AG08396 (cell line): Measurements from ENCODE around the gene ANKS1B.
A peak's percentile ranks its signal among the peaks of the same experiment; 100 is the strongest.
"Not testable (repeated sequence)": the region's sequence is repeated elsewhere in the genome, so short reads cannot be mapped to it uniquely, and the experiment has no call there.

Experiments
- DNase-seq: peaks from one replicate; pipeline ENCODE4 v3.0.0; 2012; ENCODE audit warnings: low spot score, mixed read lengths

Gene ANKS1B

DNA sequence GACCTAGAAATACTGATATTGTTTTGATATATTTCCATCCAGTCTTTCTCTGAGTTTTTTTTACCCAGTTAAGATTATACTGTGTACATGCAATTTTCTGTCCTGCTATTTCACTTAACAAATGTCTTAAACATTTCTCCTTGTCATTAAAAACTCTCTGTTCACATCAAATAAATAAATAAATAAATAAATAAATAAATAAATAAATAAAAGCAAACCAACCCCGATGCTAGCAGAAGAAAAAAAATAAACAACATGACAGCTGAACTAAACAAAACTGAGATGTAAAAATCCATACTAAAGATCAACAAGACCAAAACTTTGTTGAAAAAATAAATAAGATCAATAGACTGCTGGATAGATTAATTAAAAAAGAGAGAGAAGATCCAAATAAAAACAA, 407.6 kb downstream of the ANKS1B start:
- not testable (repeated sequence) for DNase-seq

DNA sequence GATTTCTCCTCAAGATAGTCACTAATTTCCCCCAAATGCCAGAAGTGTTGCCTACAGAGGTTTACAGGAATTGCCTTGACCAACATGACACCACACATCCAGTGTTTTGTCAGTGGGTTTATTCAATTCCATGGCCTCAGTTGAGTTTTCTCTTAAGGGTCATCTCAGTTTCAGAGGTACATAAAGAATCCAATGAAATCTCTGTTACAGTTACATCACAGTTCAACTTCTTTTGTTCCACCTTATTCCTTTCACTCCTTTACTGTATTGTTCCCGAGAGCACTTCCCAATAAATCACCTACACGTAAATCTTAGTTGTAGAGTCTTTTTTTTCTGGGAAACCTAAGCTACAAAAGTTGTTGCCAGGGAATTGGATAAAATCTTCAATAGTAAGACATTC, 410.8 kb downstream of the ANKS1B start:
- no peak for DNase-seq

DNA sequence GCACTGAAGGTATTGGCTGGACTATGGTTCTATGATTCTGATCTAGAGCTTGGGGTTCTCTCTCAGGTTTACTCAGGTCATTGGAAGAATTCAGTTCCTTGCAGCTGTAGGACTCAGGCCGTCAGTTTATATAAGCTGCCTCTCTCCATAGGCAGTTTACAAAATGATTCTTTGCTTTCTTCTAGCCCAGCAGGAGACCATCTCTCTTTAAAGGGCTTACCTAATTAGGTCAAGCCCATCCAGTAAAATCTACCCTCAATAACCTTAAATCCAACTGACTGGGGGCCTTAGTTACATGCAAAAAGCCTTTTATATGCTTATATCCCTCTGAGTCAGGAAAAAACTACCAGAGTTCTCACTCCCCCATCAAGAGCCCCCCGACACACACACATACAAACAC, 417.7 kb downstream of the ANKS1B start:
- no peak for DNase-seq

DNA sequence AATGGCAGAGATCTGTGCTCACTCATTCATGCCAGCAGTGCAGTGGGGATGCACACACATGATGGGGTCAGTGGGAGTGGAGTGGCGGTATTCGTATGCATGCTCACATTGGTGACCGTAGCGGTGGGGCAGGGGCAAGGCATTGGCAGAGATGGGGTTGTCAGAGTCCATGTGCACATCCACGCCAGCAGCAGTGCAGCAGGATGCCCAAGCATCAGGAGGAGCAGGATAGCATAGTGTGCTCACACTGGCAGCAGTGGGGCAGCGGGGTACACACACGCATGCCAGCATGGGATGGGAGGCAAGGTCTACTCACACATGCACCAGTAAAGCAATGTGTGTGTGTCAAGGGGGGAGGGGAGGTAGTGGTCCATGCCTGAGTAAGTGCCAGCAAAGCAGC, 426.6 kb downstream of the ANKS1B start:
- DNase-seq, result no peak

DNA sequence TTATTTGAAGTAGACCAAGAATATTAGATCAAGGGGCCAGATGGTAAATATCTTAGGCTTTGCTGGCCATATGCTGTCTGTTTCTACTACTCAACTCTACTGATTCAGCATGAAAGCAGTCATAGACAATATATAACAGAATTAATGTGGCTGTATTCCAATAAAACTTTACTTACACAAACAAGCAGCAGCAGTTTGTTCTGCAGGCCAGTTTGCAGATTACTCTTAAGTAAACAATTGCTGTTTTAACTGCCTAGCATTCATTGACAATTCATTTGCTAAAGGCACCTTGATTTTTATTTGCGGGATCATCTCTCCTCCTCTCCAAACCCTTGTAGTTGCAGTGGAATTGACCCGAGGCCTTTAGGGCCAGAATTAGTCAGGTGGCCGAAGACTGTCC, 431.3 kb downstream of the ANKS1B start:
- no peak for DNase-seq

DNA sequence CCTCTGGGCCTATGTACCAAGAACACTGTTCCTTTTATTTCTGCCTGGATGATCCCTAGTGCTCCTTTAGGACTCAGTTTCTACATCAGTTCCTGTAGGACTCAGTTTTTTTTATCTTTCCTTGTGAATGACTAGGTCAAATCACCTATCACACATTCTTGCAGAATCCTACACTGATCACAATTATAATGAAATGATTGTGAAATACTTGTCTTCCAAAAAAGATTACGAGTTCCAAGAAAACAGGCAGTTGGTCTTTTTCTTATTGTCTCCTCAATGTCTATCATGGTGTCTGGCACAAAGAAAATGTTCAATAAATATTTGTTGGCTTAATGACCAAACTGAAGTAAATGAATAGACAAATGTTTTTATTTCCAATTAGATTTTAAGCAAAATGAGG, 432.7 kb downstream of the ANKS1B start:
- DNase-seq, result no peak

DNA sequence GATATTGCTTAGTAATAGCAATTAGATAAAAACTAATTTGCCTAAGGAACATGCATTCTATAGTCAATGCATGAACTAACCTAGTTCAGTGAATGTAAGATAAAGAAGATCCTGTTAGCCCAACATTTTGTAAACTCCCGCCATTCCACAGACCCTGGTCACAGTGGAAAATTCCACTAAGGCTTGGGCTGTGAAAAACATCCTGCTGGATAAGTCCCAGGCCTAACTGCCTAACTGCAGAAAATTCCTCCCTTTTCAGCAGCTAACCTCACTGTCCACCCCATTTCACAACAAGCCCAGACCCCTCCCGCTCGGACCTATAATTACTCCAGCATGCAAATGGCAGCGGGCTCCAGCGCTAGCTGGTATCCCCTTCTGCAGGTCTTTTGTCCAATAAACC, 435.1 kb downstream of the ANKS1B start:
- DNase-seq, result no peak

DNA sequence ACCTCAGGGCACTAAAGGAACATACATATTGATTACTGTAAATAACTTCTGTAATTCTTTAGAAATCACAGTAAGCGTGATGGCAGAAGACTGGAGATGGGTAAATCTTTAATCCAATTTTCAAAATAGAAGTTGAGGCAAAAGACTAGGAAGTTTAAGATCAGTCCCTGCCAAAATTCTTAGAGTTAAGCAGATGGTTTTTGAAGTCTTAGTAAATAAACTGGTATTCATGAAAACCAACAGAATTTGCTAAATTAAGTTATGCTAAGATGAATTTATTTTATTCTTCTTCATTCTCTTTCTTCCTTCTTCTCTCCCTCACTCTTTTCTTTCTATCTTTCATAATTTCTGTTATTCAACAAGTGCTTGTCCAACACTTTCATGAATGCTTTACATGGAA, 435.5 kb downstream of the ANKS1B start:
- DNase-seq, result no peak

DNA sequence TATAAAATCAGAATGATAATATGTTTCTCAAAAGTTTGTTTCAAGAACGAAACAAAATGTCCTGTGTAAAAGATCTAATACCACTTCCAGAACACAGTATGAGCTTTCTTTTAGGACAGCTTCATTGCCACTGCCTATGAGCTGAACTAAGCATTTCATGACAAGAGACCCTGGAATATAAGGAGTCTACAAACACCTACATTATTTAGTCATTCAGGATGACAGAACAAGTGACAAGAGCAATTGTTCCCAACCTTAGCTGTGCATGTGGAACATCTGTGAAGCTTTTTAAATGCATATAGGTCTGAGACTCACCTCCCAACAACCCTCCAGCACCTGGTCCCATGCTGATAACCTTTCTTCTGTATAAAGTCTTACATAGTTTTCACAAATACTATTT, 440.3 kb downstream of the ANKS1B start:
- DNase-seq, result no peak

DNA sequence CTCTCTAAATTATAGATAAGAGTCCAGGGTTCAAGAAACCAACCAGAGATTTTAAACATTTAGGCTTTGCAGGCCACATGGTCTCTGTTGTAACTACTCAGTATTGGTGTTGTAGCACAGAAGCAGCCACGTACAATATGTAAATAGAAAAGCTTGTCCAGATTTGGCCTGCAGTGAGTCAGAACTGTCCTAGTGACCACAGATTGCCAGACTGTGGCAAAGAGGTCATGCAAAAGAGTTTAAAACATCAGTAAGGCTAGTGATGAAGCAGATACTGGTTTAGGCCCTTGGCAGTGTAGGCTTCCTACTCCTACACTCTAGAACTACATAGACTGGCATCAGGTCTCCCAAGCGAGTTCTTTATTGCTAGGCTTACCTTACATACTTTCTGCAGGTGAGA, 454.8 kb downstream of the ANKS1B start:
- no peak for DNase-seq

DNA sequence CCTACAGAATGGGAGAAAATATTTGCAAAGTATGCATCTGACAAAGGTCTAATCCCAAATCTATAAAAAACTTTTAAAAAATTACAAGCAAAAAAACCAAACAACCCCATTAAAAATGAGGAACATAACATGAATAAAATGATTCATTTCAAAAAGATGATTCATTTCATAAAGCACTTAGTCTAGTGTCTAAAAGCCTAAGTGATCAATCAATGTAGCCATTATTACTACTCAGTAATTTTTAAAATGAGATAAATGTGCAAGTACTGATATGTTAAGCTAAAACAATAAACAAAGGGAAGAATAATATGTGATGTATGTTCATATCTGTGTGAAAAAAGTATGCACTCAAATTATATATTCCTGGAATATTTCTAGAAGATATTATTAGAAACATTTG, 456.3 kb downstream of the ANKS1B start:
- no peak for DNase-seq

DNA sequence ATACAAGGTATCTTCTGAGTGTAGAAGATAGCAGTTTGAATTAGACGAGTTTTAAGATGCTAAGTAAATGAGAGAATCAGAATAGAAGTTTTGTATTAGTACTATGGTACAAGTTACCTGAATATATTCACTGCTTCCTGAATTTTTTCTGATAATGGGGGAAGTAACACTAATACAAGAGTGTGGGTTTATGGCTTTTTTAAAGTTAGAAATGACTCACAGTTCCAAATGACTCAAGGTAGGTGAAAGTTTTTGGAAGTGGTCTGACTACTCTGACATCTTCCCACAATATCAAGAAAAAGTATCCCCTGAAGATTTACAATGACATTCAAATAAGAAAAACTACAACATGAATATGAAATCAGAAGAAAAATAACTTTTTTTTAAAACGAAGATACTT, 460.9 kb downstream of the ANKS1B start:
- DNase-seq, result no peak

DNA sequence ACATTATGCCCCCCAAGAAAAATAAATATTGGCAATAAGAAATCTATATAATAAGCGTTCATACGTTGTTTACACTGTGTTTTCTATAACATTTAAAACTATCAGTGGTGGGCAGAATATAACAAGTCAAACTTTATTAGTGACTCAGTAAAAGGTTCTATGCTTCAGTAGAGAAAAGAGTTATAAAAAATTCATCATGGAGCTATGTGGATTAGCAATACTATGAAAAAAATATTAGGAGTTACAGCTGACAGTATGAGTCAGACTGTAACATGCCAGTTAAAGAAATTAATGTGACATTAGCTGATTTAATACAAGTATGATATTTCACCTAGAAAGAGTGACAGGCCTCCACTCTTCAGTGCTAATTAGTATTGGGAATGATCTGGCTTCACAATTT, 462.3 kb downstream of the ANKS1B start:
- no peak for DNase-seq

DNA sequence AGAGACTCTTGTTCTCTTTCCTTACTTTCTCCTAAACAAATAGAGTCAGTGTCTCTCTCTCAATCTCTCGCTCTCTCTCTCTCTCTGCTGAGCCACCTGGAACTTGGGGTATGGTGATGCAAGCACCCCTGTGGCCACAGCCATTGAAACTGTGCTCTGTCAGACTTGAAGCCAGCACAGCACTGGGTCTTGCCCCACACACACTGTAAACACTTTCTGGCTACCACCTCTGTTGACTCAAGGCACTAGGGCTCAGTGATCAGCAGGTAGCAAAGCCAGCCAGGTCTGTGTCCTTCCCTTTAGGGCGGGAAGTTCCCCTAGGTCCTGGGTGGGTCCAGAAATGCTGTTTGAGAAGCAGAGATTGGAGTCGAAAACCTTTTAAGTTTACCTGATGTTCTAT, 463.1 kb downstream of the ANKS1B start:
- no peak for DNase-seq

DNA sequence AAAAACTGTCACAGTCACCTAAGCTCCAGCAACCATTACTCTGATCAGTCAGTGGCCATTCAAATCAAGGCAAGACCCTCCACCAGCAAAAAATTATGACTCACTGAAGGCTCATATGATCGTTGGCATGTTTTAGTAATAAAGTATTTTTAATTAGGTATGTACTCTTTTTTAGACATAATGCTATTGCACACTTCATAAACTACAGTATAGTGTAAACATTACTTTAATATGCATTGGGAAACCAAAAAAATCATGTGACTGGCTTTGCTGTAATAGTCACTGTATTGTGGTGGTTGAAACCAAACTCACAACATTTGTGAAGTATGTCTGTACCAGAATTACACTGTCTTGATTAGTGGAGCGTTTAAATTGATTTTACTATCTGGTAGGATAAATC, 471.7 kb downstream of the ANKS1B start:
- no peak for DNase-seq

DNA sequence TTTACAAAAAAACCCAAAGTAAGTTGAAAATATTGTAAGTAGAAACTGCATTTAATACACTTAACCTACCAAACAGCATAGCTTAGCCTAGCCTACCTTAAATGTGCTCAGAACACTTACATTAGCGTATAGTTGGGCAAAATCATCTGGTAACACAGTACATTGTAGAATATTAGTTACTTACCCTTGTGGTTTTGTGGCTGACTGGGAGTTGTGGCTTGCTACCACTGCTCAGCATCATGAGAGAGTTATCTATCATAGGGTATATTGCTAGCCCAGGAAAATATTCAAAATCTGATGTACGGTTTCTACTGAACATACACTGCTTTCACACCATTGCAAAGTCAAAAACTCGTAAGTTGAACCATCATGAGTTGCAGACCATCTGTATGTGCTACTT, 478.9 kb downstream of the ANKS1B start:
- no peak for DNase-seq

DNA sequence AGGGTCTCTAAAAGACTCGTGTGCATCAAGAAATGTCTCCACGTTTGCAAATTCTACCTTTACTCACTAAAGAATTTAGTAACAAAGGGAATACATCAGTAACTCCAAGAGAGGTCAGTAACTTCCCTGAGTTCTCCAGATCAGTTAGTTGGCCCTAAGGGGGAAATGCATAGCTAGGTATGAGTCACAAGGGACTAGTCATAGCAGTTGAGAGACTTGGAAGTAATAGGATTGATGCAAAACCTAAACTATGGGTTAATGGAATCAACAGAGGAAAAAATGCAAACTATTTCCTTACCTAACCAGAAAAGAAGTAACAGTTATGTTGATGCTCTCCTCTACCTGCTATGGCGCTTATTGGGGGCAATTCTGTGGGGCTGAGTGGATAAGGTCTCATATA, 486.0 kb downstream of the ANKS1B start:
- DNase-seq, result peak; percentile 21

DNA sequence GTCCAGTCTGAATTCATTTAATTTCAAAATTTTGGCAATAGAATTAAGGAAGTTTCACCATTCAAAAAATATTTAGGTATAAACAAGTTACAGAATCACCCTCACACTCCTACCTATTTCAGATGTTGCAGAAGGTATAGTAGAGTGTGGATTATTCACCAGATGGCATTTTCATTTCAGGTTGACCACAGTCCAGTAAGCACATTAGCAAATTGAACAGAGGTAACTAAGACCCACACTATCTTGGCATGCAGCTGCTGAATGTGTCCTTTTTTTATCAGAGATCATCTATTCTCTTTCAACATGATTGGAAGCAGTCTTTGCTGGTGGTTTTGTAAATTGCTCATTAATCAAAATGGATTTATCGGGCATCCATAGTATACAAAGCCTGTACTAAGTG, 488.9 kb downstream of the ANKS1B start:
- no peak for DNase-seq

DNA sequence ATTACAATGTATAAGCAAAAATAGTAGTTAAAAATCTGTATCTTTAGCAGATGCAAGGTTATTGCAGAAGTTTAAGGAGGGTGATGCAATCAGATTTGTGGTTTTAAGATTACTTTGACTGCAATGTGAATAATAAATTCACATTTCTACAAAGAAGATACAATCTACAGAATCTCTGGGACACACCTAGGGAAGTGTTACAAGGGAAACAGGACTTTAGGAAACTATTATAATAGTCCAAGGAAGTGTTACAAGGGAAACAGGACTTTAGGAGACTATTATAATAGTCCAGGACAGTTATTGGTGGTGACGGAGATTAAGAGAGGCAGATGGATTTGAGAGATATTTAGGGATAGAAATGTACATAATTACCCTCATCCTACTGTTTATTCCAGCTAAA, 491.5 kb downstream of the ANKS1B start:
- no peak for DNase-seq

DNA sequence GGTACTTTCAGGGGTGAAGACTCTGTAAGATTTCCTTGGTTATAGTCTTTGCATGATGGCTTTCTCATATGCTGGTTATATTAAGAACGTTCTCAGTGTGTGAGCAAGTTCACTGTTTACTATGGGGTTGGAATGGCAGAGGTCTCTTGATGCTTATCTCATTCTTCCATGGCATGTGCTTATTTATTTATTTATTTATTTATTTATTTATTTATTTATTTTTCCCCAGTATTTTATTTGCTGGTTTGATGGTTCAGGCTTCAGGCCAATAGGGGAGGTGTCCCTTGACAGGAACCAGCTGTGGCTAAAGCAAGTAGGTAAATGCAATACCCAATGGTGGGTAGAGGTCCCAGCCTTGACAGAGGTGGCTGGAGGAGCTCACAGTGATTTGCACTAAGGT, 498.5 kb downstream of the ANKS1B start:
- DNase-seq, result no peak

DNA sequence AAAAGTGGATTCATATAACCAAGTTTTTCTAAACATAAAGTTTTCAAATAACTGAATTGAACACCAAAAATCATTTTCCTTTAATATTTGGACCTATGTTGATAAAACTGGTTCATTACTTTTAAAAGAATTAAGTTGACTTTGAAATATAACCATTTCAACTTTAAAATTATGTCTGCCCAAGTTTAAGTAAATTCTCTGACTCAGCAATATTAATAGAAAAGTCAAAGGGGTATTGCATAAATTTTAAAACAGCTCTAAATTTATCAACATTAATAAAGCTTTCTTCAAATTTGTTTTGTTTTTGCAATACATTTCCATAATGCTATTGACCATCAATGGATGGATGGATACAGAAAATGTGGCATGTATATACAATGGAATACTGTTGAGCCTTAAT, 505.6 kb downstream of the ANKS1B start:
- DNase-seq, result no peak

DNA sequence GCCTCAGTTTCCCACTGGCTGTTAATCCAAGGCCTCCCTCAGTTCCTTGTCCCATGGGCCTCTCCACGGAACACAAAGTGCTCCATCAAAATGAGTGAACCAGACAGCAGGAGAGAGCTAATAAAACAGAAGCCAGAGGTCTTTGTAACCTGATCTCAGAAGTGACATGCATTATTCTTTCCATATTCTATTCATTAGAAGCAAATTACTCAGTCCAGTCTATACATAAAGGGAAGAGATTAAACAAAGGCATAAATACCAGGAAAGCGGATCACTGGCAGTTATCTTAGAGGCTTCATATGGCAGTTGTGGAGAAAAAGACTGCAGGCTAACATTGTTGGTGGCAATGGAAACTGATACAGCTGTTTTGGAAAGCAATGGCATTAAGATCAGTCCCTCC, 507.8 kb downstream of the ANKS1B start:
- no peak for DNase-seq

DNA sequence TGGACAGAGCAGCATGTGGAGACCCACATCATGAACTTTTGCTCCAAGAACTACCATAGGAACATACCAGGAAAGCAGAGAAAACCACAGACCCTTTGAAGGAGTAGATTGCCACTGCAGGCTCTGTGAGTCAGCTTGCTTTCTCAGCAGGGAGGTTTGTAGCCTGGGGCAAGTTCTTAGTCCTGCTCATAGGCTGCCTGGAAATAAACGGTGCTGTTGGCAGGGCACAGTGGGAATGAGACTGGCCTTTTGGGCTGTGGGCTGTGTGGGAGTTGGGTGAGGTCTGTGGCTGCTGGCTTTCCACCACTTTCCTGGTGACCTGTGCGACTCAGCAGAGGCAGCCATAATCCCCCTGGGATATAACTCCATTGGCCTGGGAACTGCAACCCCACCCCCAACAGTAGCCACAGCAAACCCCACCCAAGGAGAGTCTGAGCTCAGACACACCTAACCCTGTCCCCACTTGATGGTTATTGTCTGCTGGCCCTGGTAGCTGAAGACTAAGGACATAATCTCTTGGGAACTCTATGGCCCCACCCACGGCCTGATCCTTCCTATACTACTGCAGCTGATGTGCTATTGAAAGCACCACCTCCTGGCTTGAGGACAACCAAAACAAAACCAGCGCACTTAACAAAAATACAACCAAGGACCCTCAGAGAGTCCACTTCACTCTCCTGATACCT, 529.2 kb downstream of the ANKS1B start:
- no peak for DNase-seq

DNA sequence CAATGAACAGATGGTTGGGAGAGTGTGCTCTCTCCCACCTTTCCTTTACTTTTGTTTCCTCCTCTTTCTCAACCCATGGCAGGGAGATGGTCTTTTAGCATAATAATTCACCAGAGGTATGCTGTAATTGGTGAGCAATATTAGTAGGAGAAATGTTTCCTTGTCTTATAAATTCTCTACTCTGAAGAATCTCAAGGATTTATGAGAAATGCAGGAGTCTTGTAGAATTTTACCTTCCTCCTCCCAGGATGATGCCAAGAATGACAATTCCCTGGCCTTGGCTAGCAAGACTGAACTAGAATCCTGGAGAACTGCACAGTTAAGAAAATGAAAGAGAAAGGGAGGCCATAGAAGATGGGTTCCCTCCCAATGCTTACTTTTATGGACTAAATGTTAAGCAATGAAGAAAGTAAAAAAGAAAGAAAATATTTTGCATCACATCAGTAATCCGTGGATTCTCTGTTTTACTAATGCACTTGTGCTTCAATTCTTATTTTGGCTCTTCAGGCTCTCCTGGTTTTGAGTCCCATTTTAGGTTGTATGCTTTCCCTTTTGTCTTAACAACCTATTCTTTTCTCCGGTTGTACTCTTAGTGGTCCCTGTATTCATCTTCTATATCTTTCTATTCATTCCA, 530.1 kb downstream of the ANKS1B start:
- no peak for DNase-seq
